Posterior vena cava (tissue), 2 donors: ENCODE results near the gene GATAD1. TPM values are rescaled to one million over a fixed set of nuclear protein-coding genes. Genes with fewer than 3 reads are reported as not detected.

Experiments used
- total RNA-seq, 2 donors: library from RNA; stranded (reverse); fragmentation: NEBNext Ultra II Directional; extraction: Animal tissue kit (Norgen Biotek cat#: 25700); gene quantifications; one replicate each; pipeline ENCODE4 v1.2.1, GENCODE V29; 2021
- donor health status: DM: yes; HTN: yes; CAD: no.
- donor health status: DM: yes; HTN: yes; CAD: no.

Gene GATAD1
- total RNA-seq, 2 donors from 2014 or later: 26.2 to 29.6 TPM

Other genes starting within 250 kb of the GATAD1 start
- gene KRIT1, start 201.6 kb upstream of the GATAD1 start, total RNA-seq: 10 to 100 TPM; 37.9 to 38.1 TPM
- gene ANKIB1, start 201.5 kb upstream of the GATAD1 start, total RNA-seq: 10 to 100 TPM; 54.9 to 59.3 TPM
- gene ERVW-1, start 30.5 kb downstream of the GATAD1 start, total RNA-seq: not detected
- gene PEX1, start 81.0 kb downstream of the GATAD1 start, total RNA-seq: 10 to 100 TPM; 16.9 to 17.7 TPM
- 1 to 10 TPM; 7.8 to 8.7 TPM for gene RBM48, start 81.3 kb downstream of the GATAD1 start, total RNA-seq
- 10 to 100 TPM; 20.2 to 21.1 TPM for gene FAM133B, start 142.9 kb downstream of the GATAD1 start, total RNA-seq